ENCODE measurements around the gene TTK. TPM values are rescaled to one million over a fixed set of nuclear protein-coding genes. Genes with fewer than 3 reads are reported as not detected.

Gene TTK
- total and polyA plus RNA-seq, 4 donors = under 0.01 to 21.1 (median 0.53) TPM

GRCh38 chr6:79964607-79965081, 39.8 kb upstream of the TTK start:
- no peak overlapping the region for H3K9ac ChIP-seq (ENCODE audit: low read depth in 1 of 2, low read length in 2 of 2)
- no peak overlapping the region for H3K27ac ChIP-seq (ENCODE audit: low read depth in 1 of 2, low read length in 2 of 2)
- WGBS = 87% methylated on average over 3 of the region's 3 CpGs
- no peaks in the 10 kb centered on the region for H3K36me3 ChIP-seq (ENCODE audit: control insufficient read depth in 4 of 4, insufficient read depth in 3 of 4, low read depth in 1 of 4, low read length in 3 of 4)
- no peak for DNase-seq (ENCODE audit: low spot score)
- H3K27me3 ChIP-seq (ENCODE audit: control insufficient read depth in 4 of 4, insufficient read depth in 4 of 4, low read length in 3 of 4) = no peaks in the 10 kb centered on the region
- H3K4me3 ChIP-seq (ENCODE audit: low read depth in 1 of 3, low read length in 3 of 3) = no peak overlapping the region
- no peaks in the 10 kb centered on the region for H3K4me1 ChIP-seq (ENCODE audit: control insufficient read depth in 4 of 4, insufficient read depth in 4 of 4, low read length in 3 of 4)
- TF ChIP-seq ZBTB33 (IDR thresholded peaks at IDR 0.05) = no peak
- TF ChIP-seq EGR1 (IDR thresholded peaks at IDR 0.05; ENCODE audit: low read depth in 2 of 2) = no peak
- no peak for TF ChIP-seq HNF4A (conservative IDR thresholded peaks at IDR 0.05)
- TF ChIP-seq, protein P1, sequence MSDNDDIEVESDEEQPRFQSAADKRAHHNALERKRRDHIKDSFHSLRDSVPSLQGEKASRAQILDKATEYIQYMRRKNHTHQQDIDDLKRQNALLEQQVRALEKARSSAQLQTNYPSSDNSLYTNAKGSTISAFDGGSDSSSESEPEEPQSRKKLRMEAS (IDR thresholded peaks at IDR 0.05) = no peak
- no peak for TF ChIP-seq HNF4G (IDR thresholded peaks at IDR 0.05)
- TF ChIP-seq, protein P2, sequence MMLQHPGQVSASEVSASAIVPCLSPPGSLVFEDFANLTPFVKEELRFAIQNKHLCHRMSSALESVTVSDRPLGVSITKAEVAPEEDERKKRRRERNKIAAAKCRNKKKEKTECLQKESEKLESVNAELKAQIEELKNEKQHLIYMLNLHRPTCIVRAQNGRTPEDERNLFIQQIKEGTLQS (IDR thresholded peaks at IDR 0.05) = no peak
- H3K9me3 ChIP-seq (ENCODE audit: control insufficient read depth in 4 of 4, low read length in 3 of 4) = peaks cover 0 to under 1% (median 0%) of the 10 kb centered on the region in 4 donors

DNA sequence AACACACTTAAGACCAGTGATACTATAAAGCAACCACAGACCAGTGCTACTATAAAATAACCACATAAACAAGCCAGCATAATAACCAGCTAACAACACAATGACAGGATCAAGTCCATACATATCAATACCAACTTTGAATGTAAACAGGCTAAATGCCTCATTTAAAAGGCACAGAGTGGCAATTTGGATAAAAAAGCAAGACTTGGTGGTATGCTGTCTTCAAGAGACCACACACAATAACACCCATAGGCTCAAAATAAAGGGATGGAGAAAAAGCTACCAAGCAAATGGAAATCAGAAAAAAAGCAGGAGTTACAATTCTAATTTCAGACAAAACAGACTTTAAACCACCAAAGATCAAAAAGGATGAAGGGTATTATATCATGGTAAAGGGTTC, 37.3 kb upstream of the TTK start:
- no peaks in the 10 kb centered on the region for H3K36me3 ChIP-seq (ENCODE audit: control insufficient read depth in 4 of 4, insufficient read depth in 3 of 4, low read depth in 1 of 4, low read length in 3 of 4)
- TF ChIP-seq SP1 (IDR thresholded peaks at IDR 0.05) (no peak), NR2F2 (IDR thresholded peaks at IDR 0.05) (no peak), FOXA2 (IDR thresholded peaks at IDR 0.05) (no peak), FOXA1 (IDR thresholded peaks at IDR 0.05) (no peak), GABPA (IDR thresholded peaks at IDR 0.05 in 1 of 2, conservative IDR thresholded peaks at IDR 0.05 in 1 of 2) (no peak), EGR1 (IDR thresholded peaks at IDR 0.05; ENCODE audit: low read depth in 2 of 2) (no peak), TAF1 (conservative IDR thresholded peaks at IDR 0.05) (no peak), JUND (IDR thresholded peaks at IDR 0.05) (no peak), ZBTB33 (IDR thresholded peaks at IDR 0.05) (no peak)
- TF ChIP-seq, protein P3, sequence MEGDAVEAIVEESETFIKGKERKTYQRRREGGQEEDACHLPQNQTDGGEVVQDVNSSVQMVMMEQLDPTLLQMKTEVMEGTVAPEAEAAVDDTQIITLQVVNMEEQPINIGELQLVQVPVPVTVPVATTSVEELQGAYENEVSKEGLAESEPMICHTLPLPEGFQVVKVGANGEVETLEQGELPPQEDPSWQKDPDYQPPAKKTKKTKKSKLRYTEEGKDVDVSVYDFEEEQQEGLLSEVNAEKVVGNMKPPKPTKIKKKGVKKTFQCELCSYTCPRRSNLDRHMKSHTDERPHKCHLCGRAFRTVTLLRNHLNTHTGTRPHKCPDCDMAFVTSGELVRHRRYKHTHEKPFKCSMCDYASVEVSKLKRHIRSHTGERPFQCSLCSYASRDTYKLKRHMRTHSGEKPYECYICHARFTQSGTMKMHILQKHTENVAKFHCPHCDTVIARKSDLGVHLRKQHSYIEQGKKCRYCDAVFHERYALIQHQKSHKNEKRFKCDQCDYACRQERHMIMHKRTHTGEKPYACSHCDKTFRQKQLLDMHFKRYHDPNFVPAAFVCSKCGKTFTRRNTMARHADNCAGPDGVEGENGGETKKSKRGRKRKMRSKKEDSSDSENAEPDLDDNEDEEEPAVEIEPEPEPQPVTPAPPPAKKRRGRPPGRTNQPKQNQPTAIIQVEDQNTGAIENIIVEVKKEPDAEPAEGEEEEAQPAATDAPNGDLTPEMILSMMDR (IDR thresholded peaks at IDR 0.05; ENCODE audit: low read depth, low read length, missing input control) = no peak
- TF ChIP-seq, protein P4, sequence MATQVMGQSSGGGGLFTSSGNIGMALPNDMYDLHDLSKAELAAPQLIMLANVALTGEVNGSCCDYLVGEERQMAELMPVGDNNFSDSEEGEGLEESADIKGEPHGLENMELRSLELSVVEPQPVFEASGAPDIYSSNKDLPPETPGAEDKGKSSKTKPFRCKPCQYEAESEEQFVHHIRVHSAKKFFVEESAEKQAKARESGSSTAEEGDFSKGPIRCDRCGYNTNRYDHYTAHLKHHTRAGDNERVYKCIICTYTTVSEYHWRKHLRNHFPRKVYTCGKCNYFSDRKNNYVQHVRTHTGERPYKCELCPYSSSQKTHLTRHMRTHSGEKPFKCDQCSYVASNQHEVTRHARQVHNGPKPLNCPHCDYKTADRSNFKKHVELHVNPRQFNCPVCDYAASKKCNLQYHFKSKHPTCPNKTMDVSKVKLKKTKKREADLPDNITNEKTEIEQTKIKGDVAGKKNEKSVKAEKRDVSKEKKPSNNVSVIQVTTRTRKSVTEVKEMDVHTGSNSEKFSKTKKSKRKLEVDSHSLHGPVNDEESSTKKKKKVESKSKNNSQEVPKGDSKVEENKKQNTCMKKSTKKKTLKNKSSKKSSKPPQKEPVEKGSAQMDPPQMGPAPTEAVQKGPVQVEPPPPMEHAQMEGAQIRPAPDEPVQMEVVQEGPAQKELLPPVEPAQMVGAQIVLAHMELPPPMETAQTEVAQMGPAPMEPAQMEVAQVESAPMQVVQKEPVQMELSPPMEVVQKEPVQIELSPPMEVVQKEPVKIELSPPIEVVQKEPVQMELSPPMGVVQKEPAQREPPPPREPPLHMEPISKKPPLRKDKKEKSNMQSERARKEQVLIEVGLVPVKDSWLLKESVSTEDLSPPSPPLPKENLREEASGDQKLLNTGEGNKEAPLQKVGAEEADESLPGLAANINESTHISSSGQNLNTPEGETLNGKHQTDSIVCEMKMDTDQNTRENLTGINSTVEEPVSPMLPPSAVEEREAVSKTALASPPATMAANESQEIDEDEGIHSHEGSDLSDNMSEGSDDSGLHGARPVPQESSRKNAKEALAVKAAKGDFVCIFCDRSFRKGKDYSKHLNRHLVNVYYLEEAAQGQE (IDR thresholded peaks at IDR 0.05) = no peak
- H3K4me1 ChIP-seq (ENCODE audit: control insufficient read depth in 4 of 4, insufficient read depth in 4 of 4, low read length in 3 of 4) = no peaks in the 10 kb centered on the region
- no peaks in the 10 kb centered on the region for H3K27me3 ChIP-seq (ENCODE audit: control insufficient read depth in 4 of 4, insufficient read depth in 4 of 4, low read length in 3 of 4)
- no peak for DNase-seq (ENCODE audit: low spot score)
- no peak overlapping the region for H3K9ac ChIP-seq (ENCODE audit: low read depth in 1 of 2, low read length in 2 of 2)
- no peak overlapping the region for H3K4me3 ChIP-seq (ENCODE audit: low read depth in 1 of 3, low read length in 3 of 3)
- peaks cover 0 to 14% (median 2%) of the 10 kb centered on the region in 4 donors for H3K9me3 ChIP-seq (ENCODE audit: control insufficient read depth in 4 of 4, low read length in 3 of 4)
- H3K27ac ChIP-seq (ENCODE audit: low read depth in 1 of 2, low read length in 2 of 2) = no peak overlapping the region

All from liver (tissue), 9 donors.